HG02759 (cell line): ENCODE results near the gene SGSM1.

Experiments
- ATAC-seq: cut with Tn5 transposase; IDR thresholded peaks from one replicate; pipeline ENCODE4 v1.9.1; 2021; ENCODE audit warnings: mild to moderate bottlenecking, moderate library complexity; ENCODE audit not compliant: unreplicated experiment

SGSM1 gene

GRCh38 chr22:24948356-24949202, 142.6 kb downstream of the SGSM1 start:
- no peak for ATAC-seq

GRCh38 chr22:24950272-24950902, 144.4 kb downstream of the SGSM1 start:
- ATAC-seq = no peak

GRCh38 chr22:24951942-24952836, 146.2 kb downstream of the SGSM1 start, which contains the start of gene KIAA1671:
Gene KIAA1671, plus strand, starts transcription at chr22:24952716. Its CDS starts 75,284 bp downstream, at chr22:25028000.
- ATAC-seq = peak; percentile 90

- no peak for ATAC-seq
These were observed 146.9 kb downstream of the SGSM1 start for GRCh38 chr22:24952837-24953383.

- no peak for ATAC-seq
These were observed 147.5 kb downstream of the SGSM1 start for GRCh38 chr22:24953384-24954113.

- ATAC-seq = no peak
These were observed 148.1 kb downstream of the SGSM1 start for GRCh38 chr22:24954114-24954463.

GRCh38 chr22:24954856-24955255, 148.8 kb downstream of the SGSM1 start:
- no peak for ATAC-seq

GRCh38 chr22:24957043-24957442, 151.0 kb downstream of the SGSM1 start:
- ATAC-seq = no peak

- no peak for ATAC-seq
These were observed 155.3 kb downstream of the SGSM1 start for GRCh38 chr22:24961217-24961844.

GRCh38 chr22:24962094-24962493, 156.1 kb downstream of the SGSM1 start:
- ATAC-seq = no peak

GRCh38 chr22:24962835-24963234, 156.8 kb downstream of the SGSM1 start:
- no peak for ATAC-seq

GRCh38 chr22:24964441-24964840, 158.4 kb downstream of the SGSM1 start:
- no peak for ATAC-seq

GRCh38 chr22:24965822-24966626, 160.0 kb downstream of the SGSM1 start:
- no peak for ATAC-seq

- no peak for ATAC-seq
These were observed 162.1 kb downstream of the SGSM1 start for GRCh38 chr22:24968066-24968561.

- no peak for ATAC-seq
These were observed 163.7 kb downstream of the SGSM1 start for GRCh38 chr22:24969560-24970301.

GRCh38 chr22:24972369-24972768, 166.4 kb downstream of the SGSM1 start:
- no peak for ATAC-seq

- no peak for ATAC-seq
These were observed 167.9 kb downstream of the SGSM1 start for GRCh38 chr22:24973872-24974271.

- ATAC-seq = no peak
These were observed 169.2 kb downstream of the SGSM1 start for GRCh38 chr22:24975125-24975640.
